Body of pancreas (tissue), 4 donors: Measurements from ENCODE around the gene ZMYND10. TPM values are rescaled to one million over a fixed set of nuclear protein-coding genes. Genes with fewer than 3 reads are reported as not detected.
"Not testable (repeated sequence)": the region's sequence is repeated elsewhere in the genome, so short reads cannot be mapped to it uniquely, and the experiment has no call there.

Experiments
- ATAC-seq: fragments of 150-250 bp; one replicate; pipeline ENCODE4 v1.9.1; 2016
- DNase-seq, 4 donors: peaks; one replicate each; pipeline ENCODE4 v3.0.0-alpha.2; 2019
- H3K27ac ChIP-seq, 4 donors: fragments of 200-600 bp; sonication (generic); 1 replicate in 3 of 4; 2 replicates in 1 of 4; pipeline versions ENCODE4 v1.5.1 to v1.6.1; 2016 to 2019; ENCODE audit warnings: mild to moderate bottlenecking in 1 of 4, mixed read lengths in 1 of 4, moderate library complexity in 1 of 4
- H3K27me3 ChIP-seq, 2 donors: fragments of 200-600 bp; sonication (generic); one replicate each; pipeline ENCODE4 v1.6.0; 2016; ENCODE audit warnings: mild to moderate bottlenecking in 1 of 2
- H3K36me3 ChIP-seq, 2 donors: fragments of 200-600 bp; sonication (generic); replicated peaks in 1 of 2; 2 replicates each; pipeline ENCODE4 v1.5.1; 2016; ENCODE audit warnings: low read depth in 2 of 2; ENCODE audit not compliant: insufficient read depth in 1 of 2
- H3K4me1 ChIP-seq: fragments of 200-600 bp; sonication (generic); one replicate; pipeline ENCODE4 v1.6.0; 2016
- H3K4me3 ChIP-seq, 2 donors: fragments of 200-600 bp; sonication (generic); 1 replicate in 1 of 2; 2 replicates in 1 of 2; pipeline ENCODE4 v1.5.1; 2016 to 2019
- H3K9me3 ChIP-seq, 3 donors: fragments of 200-600 bp; sonication (generic); 1 replicate in 2 of 3; 2 replicates in 1 of 3; pipeline ENCODE4 v1.5.1; 2016
- CTCF ChIP-seq, 7 experiments: fragments of 450-650 bp in 4 of 7; fragments of 200-600 bp in 3 of 7; sonication (generic) in 3 of 7; IDR thresholded peaks; one replicate each; pipeline ENCODE4 v1.5.1; 2016 to 2019; ENCODE audit warnings: antibody characterized with exemption in 7 of 7
- POLR2A ChIP-seq, 3 donors: fragments of 450-650 bp; IDR thresholded peaks; one replicate each; pipeline ENCODE4 v1.6.1; 2016; ENCODE audit warnings: antibody characterized with exemption in 3 of 3, mild to moderate bottlenecking in 2 of 3
- WGBS, 2 donors: methylation state at CpG; one replicate each; pipeline ENCODE4 v1.1.5; 2017; 5-methylcytosine and 5-hydroxymethylcytosine counted together
- intact Hi-C: fragments of 100-400 bp; cut with DNase I; formaldehyde crosslinking; loops from one replicate; pipeline ENCODE4 v1.15.1; 2023
- total RNA-seq, 2 donors: library from RNA; depleted of rRNA; stranded (reverse); fragments of >200 nt; gene quantifications; one replicate each; pipeline ENCODE4 v1.1.0, GENCODE V29; 2016

ZMYND10 gene
- total RNA-seq, 2 donors from 2014 or later: 1.3 to 2.3 TPM

GRCh38 chr3:50314342-50314741 is 31.2 kb downstream of the ZMYND10 start:
- peaks cover 27% of the 10 kb centered on the region for H3K4me1 ChIP-seq
- peak in 1 of 4 donors; percentile 18 for DNase-seq
- H3K9me3 ChIP-seq: no peaks in the 10 kb centered on the region
- no peaks in the 10 kb centered on the region for H3K27me3 ChIP-seq
- WGBS, 2 donors: 67 to 72% methylated on average over 3 of the region's 3 CpGs
- TF ChIP-seq POLR2A (IDR thresholded peaks at IDR 0.05) (no peak), CTCF (IDR thresholded peaks at IDR 0.05) (no peak)
- intact Hi-C loops: no loop called here
- ATAC-seq: no peak
- H3K4me3 ChIP-seq: no peak overlapping the region
- peaks cover 0 to 5% of the 10 kb centered on the region in 2 donors for H3K36me3 ChIP-seq
- H3K27ac ChIP-seq: no peak overlapping the region

GRCh38 chr3:50312041-50312440 is 33.5 kb downstream of the ZMYND10 start:
- H3K27ac ChIP-seq, intact Hi-C loops, DNase-seq: not testable (repeated sequence)

GRCh38 chr3:50304601-50305000 is 40.9 kb downstream of the ZMYND10 start:
- Histone ChIP-seq H3K4me1 (peaks cover 44% of the 10 kb centered on the region), H3K27me3 (no peaks in the 10 kb centered on the region), H3K27ac (no peak overlapping the region), H3K9me3 (no peaks in the 10 kb centered on the region), H3K4me3 (no peak overlapping the region), H3K36me3 (no peaks in the 10 kb centered on the region)
- ATAC-seq: no peak
- TF ChIP-seq POLR2A (IDR thresholded peaks at IDR 0.05): no peak
- TF ChIP-seq CTCF (IDR thresholded peaks at IDR 0.05): no peak
- DNase-seq: no peak
- intact Hi-C loops: no loop called here

More at GRCh38 chr3:50312041-50312440, 33.5 kb downstream of the ZMYND10 start:
- H3K9me3 ChIP-seq, H3K36me3 ChIP-seq, H3K4me3 ChIP-seq, ATAC-seq, H3K27me3 ChIP-seq, H3K4me1 ChIP-seq: not testable (repeated sequence)
- 81% methylated on average over 4 of the region's 32 CpGs; no CpG with 5 or more reads in 1 of the 2 donors for WGBS, 2 donors

- WGBS, 2 donors: 57 to 100% methylated on average over 1 to 14 of the region's 14 CpGs
- no peaks in the 10 kb centered on the region for H3K9me3 ChIP-seq
- peak in 4 of 7 experiments; percentile 21 to 34 (median 27) for TF ChIP-seq CTCF (IDR thresholded peaks at IDR 0.05)
- peak; percentile 23 to 77 (median 66) for TF ChIP-seq POLR2A (IDR thresholded peaks at IDR 0.05)
- DNase-seq: peak; percentile 68 to 79 (median 76)
- peak within 1 kb of the TSS; percentile 55 to 88 (median 86) for H3K27ac ChIP-seq
- H3K27me3 ChIP-seq: no peaks in the 10 kb centered on the region
- H3K4me3 ChIP-seq: no peak within 1 kb of the TSS
- intact Hi-C loops: no loop called here
- H3K36me3 ChIP-seq: no peaks in the 10 kb centered on the region
- ATAC-seq: peak; percentile 16
- H3K4me1 ChIP-seq: peaks cover 46% of the 10 kb centered on the region
Observed at GRCh38 chr3:50303013-50303815, 42.3 kb downstream of the ZMYND10 start, which contains the start of gene HYAL1. HYAL1 (minus strand) TSS chr3:50303574; CDS start chr3:50302956, 618 bp downstream.

- Histone ChIP-seq H3K9me3 (no peaks in the 10 kb centered on the region), H3K27me3 (no peaks in the 10 kb centered on the region), H3K27ac (peak overlapping the region; percentile 55 to 88 (median 86)), H3K36me3 (no peaks in the 10 kb centered on the region), H3K4me1 (peaks cover 55% of the 10 kb centered on the region), H3K4me3 (no peak overlapping the region)
- TF ChIP-seq POLR2A (IDR thresholded peaks at IDR 0.05): no peak
- TF ChIP-seq CTCF (IDR thresholded peaks at IDR 0.05): no peak
- no peak for ATAC-seq
- no peak for DNase-seq
- intact Hi-C loops: no loop called here
- WGBS, 2 donors: 81 to 85% methylated on average over 4 to 32 of the region's 32 CpGs
Observed at GRCh38 chr3:50302095-50303012, 43.2 kb downstream of the ZMYND10 start.
